KMS-11 (cell line): ENCODE results near the gene SORCS2.

ENCODE experiments used
- H2AFZ ChIP-seq: fragments of 200-600 bp; sonication (generic); 2 replicates; pipeline ENCODE4 v1.6.1; 2016; ENCODE audit warnings: antibody characterized with exemption, mixed run types, low read depth
- H3K27ac ChIP-seq: fragments of 200-600 bp; sonication (generic); 2 replicates; pipeline ENCODE4 v1.6.1; 2016; ENCODE audit warnings: mild to moderate bottlenecking, mixed run types
- H3K27me3 ChIP-seq: fragments of 200-600 bp; sonication (generic); 2 replicates; pipeline ENCODE4 v1.6.1; 2017; ENCODE audit warnings: mild to moderate bottlenecking, low read depth, mixed run types, moderate library complexity; ENCODE audit not compliant: insufficient read depth
- H3K36me3 ChIP-seq: fragments of 200-600 bp; sonication (generic); 2 replicates; pipeline ENCODE4 v1.6.1; 2017; ENCODE audit warnings: mild to moderate bottlenecking, mixed run types; ENCODE audit not compliant: insufficient read depth
- H3K4me1 ChIP-seq: fragments of 200-600 bp; sonication (generic); 2 replicates; pipeline ENCODE4 v1.6.1; 2016; ENCODE audit warnings: mild to moderate bottlenecking, low read depth, mixed run types; ENCODE audit not compliant: poor library complexity, severe bottlenecking
- H3K4me2 ChIP-seq: fragments of 200-600 bp; sonication (generic); 2 replicates; pipeline ENCODE4 v1.7.0; 2016; ENCODE audit warnings: mild to moderate bottlenecking, mixed run types
- H3K4me3 ChIP-seq: fragments of 200-600 bp; sonication (generic); IDR thresholded peaks from 2 replicates; pipeline ENCODE4 v1.6.1; 2017; ENCODE audit warnings: low read depth, low read length, mixed read lengths; ENCODE audit not compliant: insufficient read depth
- H3K79me2 ChIP-seq: fragments of 200-600 bp; sonication (generic); 2 replicates; pipeline ENCODE4 v1.6.1; 2016; ENCODE audit warnings: low read depth, mixed run types; ENCODE audit not compliant: insufficient read depth
- H3K9ac ChIP-seq: fragments of 200-600 bp; sonication (generic); 2 replicates; pipeline ENCODE4 v1.6.1; 2016; ENCODE audit warnings: mild to moderate bottlenecking, mixed run types
- H4K20me1 ChIP-seq: fragments of 200-600 bp; sonication (generic); 2 replicates; pipeline ENCODE4 v1.6.1; 2016; ENCODE audit warnings: mild to moderate bottlenecking, mixed run types; ENCODE audit not compliant: insufficient read depth
- TF ChIP-seq, protein P1 (sequence below): fragments of 200-600 bp; sonication (generic); conservative IDR thresholded peaks from 2 replicates; pipeline ENCODE4 v1.6.1; 2017; ENCODE audit warnings: low read depth, mild to moderate bottlenecking, antibody characterized with exemption, low read length, moderate library complexity, mixed read lengths

The SORCS2 gene

DNA sequence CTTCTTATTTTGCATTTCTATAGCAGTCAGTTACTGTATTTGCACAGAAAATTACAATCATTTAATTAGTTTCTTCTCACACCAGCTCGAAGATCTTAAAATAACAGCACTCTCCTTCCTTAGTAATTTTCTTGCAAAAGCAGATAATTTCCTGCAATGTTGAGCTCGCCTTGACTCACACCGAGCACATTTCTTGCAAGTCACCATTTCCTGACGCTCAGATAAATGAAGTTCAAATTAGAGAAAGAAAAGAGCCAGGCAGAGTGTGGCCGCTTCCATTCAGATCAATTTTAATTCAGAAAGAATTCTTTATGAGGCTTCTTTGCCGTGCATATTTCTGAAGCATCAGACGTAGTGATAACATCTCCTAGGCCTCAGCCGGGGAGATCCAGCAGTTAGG, 10.1 kb downstream of the SORCS2 start:
- TF ChIP-seq, protein P1, sequence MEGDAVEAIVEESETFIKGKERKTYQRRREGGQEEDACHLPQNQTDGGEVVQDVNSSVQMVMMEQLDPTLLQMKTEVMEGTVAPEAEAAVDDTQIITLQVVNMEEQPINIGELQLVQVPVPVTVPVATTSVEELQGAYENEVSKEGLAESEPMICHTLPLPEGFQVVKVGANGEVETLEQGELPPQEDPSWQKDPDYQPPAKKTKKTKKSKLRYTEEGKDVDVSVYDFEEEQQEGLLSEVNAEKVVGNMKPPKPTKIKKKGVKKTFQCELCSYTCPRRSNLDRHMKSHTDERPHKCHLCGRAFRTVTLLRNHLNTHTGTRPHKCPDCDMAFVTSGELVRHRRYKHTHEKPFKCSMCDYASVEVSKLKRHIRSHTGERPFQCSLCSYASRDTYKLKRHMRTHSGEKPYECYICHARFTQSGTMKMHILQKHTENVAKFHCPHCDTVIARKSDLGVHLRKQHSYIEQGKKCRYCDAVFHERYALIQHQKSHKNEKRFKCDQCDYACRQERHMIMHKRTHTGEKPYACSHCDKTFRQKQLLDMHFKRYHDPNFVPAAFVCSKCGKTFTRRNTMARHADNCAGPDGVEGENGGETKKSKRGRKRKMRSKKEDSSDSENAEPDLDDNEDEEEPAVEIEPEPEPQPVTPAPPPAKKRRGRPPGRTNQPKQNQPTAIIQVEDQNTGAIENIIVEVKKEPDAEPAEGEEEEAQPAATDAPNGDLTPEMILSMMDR = no peak
- Histone ChIP-seq H3K9ac (no peak overlapping the region), H3K4me1 (no peaks in the 10 kb centered on the region)

DNA sequence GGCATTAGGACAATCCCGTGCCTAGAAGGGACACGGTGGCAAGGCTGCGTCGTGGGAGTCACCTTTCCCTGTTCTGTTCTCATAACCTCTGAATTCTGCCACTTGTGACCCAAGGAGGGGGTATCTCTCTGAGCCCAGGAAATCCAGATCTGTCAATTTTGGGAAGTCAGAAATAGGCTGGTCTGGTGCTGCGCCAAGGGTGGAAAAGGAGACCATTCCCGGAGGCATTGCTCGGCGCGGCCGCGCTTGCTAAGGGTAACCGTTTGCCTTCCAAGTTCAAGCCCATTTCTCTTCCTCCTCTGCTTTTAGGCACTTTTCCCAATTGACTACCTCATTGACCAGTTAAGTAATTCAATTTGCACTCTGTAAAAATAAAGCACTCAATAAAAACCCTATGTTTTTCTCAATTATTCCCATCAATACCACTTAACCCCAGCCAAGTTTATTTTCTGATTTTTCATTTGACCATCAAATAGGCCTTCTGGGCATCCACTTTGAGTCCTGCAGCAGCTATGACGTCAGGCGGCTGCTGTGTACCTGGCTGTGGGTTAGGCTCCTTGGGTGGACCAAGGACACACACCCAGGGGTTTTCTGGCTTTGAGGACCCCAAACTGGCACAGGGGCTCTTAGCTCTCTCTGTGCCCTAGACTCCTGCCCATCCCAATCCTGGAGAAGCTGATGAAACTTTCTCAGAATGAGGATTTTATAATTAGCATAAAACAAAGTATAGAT, 12.5 kb downstream of the SORCS2 start:
- Histone ChIP-seq H3K27ac (no peak overlapping the region), H2AFZ (no peak overlapping the region), H3K36me3 (no peaks in the 10 kb centered on the region), H3K4me3 (no peak overlapping the region), H3K4me1 (no peaks in the 10 kb centered on the region), H4K20me1 (no peaks in the 10 kb centered on the region), H3K4me2 (no peak overlapping the region), H3K9ac (no peak overlapping the region), H3K27me3 (peaks cover 21% of the 10 kb centered on the region), H3K79me2 (no peaks in the 10 kb centered on the region)
- TF ChIP-seq, protein P1 = no peak

More for the DNA sequence above, 10.1 kb downstream of the SORCS2 start:
- H3K36me3 ChIP-seq = no peaks in the 10 kb centered on the region
- peaks cover 16% of the 10 kb centered on the region for H3K27me3 ChIP-seq
- no peak overlapping the region for H3K27ac ChIP-seq
- no peaks in the 10 kb centered on the region for H3K79me2 ChIP-seq
- H3K4me2 ChIP-seq = no peak overlapping the region
- H2AFZ ChIP-seq = no peak overlapping the region
- no peaks in the 10 kb centered on the region for H4K20me1 ChIP-seq
- no peak overlapping the region for H3K4me3 ChIP-seq

DNA sequence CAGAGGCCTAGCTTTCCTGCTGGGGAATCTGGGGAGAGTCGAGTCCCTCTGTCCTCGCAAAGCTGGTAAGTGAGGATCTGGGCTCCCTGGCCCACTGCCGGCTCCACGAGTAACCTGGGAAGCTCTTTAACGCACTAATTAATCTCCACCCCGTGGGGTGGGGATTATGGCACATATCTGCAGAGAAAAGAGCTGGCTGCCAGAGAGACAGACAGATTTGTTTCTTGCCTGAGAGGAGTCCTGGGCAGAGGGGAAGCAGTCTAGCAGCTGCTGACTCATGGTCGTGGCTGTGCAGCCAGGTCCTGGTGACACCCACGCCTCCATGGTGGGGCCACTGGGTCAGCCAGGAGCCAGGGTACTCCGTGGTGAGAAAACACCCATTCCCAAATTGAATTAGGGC, 14.0 kb downstream of the SORCS2 start:
- H3K4me3 ChIP-seq = no peak overlapping the region
- H4K20me1 ChIP-seq = no peaks in the 10 kb centered on the region
- H2AFZ ChIP-seq = no peak overlapping the region
- no peak overlapping the region for H3K9ac ChIP-seq
- TF ChIP-seq, protein P1 = no peak
- peaks cover 16% of the 10 kb centered on the region for H3K27me3 ChIP-seq
- no peak overlapping the region for H3K27ac ChIP-seq
- no peaks in the 10 kb centered on the region for H3K79me2 ChIP-seq
- no peaks in the 10 kb centered on the region for H3K4me1 ChIP-seq
- H3K4me2 ChIP-seq = no peak overlapping the region
- no peaks in the 10 kb centered on the region for H3K36me3 ChIP-seq

DNA sequence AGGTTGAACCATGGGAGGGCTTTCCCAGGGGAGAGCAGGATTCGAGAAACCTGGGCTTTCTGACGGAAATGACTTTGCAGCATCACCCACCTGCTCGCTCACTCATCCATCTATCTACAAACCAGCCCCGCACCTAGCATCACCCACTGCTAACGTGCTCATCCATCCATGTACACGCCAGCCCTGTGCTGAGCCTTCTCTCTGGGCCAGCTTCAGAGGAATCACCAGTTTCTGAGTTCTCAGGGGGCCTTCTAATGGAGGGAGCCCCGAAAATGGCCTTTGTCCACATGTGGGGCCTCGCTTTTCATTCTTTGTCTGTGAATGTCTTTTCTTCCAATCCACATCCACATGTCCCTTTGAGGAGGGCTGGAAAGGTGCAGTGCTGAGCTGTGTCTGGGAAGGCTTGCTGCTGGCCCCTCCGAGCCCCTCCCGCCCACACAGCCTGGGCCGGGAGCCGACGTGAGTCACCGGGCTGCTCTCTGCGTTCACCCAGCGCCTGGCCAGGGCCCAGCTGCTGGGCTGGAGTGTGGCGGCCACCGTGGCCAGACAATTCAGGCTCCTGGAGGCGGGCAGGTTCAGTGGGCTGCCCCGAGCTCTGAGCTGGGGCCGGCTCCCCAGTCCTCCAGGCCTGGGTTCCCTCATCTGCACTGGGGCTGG, 14.7 kb downstream of the SORCS2 start:
- H3K79me2 ChIP-seq = no peaks in the 10 kb centered on the region
- H3K27ac ChIP-seq = no peak overlapping the region
- no peak overlapping the region for H3K4me3 ChIP-seq
- no peak overlapping the region for H3K9ac ChIP-seq
- TF ChIP-seq, protein P1 = no peak
- no peaks in the 10 kb centered on the region for H3K4me1 ChIP-seq
- peaks cover 12% of the 10 kb centered on the region; the same call in 1 of the 2 replicates for H3K27me3 ChIP-seq
- no peaks in the 10 kb centered on the region for H4K20me1 ChIP-seq
- no peaks in the 10 kb centered on the region for H3K36me3 ChIP-seq
- no peak overlapping the region for H3K4me2 ChIP-seq
- H2AFZ ChIP-seq = no peak overlapping the region
